ENCODE measurements around the gene PBX3. TPM values are rescaled to one million over a fixed set of nuclear protein-coding genes. Genes with fewer than 3 reads are reported as not detected.

PBX3 gene
- total and polyA plus RNA-seq, 9 donors: 52.6 to 199 (median 119) TPM

GRCh38 chr9:125987420-125987819, 240.2 kb downstream of the PBX3 start:
- Histone ChIP-seq H3K4me3 (no peak overlapping the region), H3K27ac (no peak overlapping the region), H3K4me1 (ENCODE audit: insufficient read depth) (no peaks in the 10 kb centered on the region), H3K36me3 (no peaks in the 10 kb centered on the region), H3K9me3 (no peaks in the 10 kb centered on the region), H3K27me3 (no peaks in the 10 kb centered on the region)
- intact Hi-C loops (cut with DNase I): no loop called here
- TF ChIP-seq, protein P1, sequence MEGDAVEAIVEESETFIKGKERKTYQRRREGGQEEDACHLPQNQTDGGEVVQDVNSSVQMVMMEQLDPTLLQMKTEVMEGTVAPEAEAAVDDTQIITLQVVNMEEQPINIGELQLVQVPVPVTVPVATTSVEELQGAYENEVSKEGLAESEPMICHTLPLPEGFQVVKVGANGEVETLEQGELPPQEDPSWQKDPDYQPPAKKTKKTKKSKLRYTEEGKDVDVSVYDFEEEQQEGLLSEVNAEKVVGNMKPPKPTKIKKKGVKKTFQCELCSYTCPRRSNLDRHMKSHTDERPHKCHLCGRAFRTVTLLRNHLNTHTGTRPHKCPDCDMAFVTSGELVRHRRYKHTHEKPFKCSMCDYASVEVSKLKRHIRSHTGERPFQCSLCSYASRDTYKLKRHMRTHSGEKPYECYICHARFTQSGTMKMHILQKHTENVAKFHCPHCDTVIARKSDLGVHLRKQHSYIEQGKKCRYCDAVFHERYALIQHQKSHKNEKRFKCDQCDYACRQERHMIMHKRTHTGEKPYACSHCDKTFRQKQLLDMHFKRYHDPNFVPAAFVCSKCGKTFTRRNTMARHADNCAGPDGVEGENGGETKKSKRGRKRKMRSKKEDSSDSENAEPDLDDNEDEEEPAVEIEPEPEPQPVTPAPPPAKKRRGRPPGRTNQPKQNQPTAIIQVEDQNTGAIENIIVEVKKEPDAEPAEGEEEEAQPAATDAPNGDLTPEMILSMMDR (IDR thresholded peaks at IDR 0.05): no peak
- TF ChIP-seq EP300 (IDR thresholded peaks at IDR 0.05) (no peak), POLR2A (IDR thresholded peaks at IDR 0.05) (no peak)
- WGBS, 3 donors: 79 to 83% (median 81%) methylated on average over 5 of the region's 5 CpGs
- DNase-seq: peak in 1 of 5 donors; percentile 4

GRCh38 chr9:125988479-125989050, 241.4 kb downstream of the PBX3 start:
- DNase-seq: peak in 1 of 5 donors; percentile 14

DNA sequence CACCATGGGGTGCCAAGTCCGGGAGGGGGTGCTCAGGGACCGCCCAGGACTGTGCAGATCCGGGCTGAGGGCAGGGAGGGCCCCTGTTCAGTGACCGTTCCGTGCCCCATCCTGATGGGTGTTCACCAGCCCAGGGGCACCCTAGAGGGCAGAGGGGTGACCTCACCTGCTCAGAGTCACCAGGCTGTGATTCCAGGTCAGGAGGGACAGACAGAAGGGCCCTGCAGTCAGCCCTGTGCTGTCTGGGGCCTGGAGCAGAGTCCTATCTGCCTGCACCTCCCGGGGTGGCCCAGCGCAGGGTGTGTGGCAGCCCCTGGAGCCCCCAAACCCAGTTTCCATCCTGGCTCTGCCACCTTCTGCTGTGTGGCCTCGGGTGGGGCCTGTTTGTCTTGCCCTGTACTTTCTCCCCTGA, 241.9 kb downstream of the PBX3 start:
- H3K4me3 ChIP-seq: no peak overlapping the region
- no peaks in the 10 kb centered on the region for H3K27me3 ChIP-seq
- no peaks in the 10 kb centered on the region for H3K36me3 ChIP-seq
- intact Hi-C loops (cut with DNase I): no loop called here
- H3K9me3 ChIP-seq: no peaks in the 10 kb centered on the region
- WGBS, 3 donors: 80 to 86% (median 84%) methylated on average over 8 of the region's 8 CpGs
- TF ChIP-seq POLR2A (IDR thresholded peaks at IDR 0.05) (no peak), EP300 (IDR thresholded peaks at IDR 0.05) (no peak)
- TF ChIP-seq, protein P1 (IDR thresholded peaks at IDR 0.05): no peak
- H3K27ac ChIP-seq: no peak overlapping the region
- no peaks in the 10 kb centered on the region for H3K4me1 ChIP-seq (ENCODE audit: insufficient read depth)
- peak in 1 of 5 donors; percentile 8 for DNase-seq

More at GRCh38 chr9:125988479-125989050, 241.4 kb downstream of the PBX3 start:
- H3K27ac ChIP-seq: no peak overlapping the region
- TF ChIP-seq EP300 (IDR thresholded peaks at IDR 0.05): no peak
- no peak for TF ChIP-seq POLR2A (IDR thresholded peaks at IDR 0.05)
- TF ChIP-seq, protein P1 (IDR thresholded peaks at IDR 0.05): no peak
- 83 to 85% (median 83%) methylated on average over 9 of the region's 9 CpGs for WGBS, 3 donors
- H3K4me3 ChIP-seq: no peak overlapping the region
- no peaks in the 10 kb centered on the region for H3K9me3 ChIP-seq
- H3K36me3 ChIP-seq: no peaks in the 10 kb centered on the region
- intact Hi-C loops (cut with DNase I): no loop called here
- no peaks in the 10 kb centered on the region for H3K4me1 ChIP-seq (ENCODE audit: insufficient read depth)
- H3K27me3 ChIP-seq: no peaks in the 10 kb centered on the region

DNA sequence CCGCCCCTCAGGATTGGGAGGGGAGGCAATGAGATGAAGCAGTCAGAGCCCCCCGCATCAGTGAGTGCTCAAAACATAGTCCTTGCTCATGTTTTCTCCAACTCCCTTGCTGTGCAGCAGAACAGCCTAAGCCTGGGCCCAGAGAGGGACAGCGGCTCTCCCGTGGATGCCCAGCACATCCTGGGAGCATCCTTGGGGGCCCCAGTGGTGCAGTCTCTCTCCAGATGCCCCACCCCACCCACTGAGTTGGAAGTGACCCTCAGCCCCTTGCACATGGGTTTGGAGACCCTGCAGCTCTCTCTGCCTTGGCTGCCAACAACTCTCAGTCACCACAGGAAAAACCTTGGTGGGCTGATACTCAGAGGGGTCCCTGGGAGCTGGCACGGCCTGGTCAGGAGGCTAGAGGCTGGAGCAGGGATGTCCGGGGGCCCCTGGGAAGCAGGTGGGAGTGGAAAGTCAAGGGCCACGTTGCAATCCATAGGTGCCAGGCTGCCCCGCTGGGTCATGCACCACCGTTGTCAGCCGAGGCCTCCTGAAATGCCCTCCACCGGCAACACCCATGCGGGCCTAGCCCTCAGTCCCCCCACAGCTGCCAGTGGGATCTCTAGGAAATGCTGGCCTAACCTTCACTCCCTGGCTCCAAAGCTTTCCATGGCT, 242.5 kb downstream of the PBX3 start:
- H3K27ac ChIP-seq: no peak overlapping the region
- H3K4me1 ChIP-seq (ENCODE audit: insufficient read depth): no peaks in the 10 kb centered on the region
- no peaks in the 10 kb centered on the region for H3K9me3 ChIP-seq
- no peaks in the 10 kb centered on the region for H3K27me3 ChIP-seq
- TF ChIP-seq EP300 (IDR thresholded peaks at IDR 0.05) (no peak), POLR2A (IDR thresholded peaks at IDR 0.05) (no peak)
- TF ChIP-seq, protein P1 (IDR thresholded peaks at IDR 0.05): no peak
- intact Hi-C loops (cut with DNase I): no loop called here
- no peaks in the 10 kb centered on the region for H3K36me3 ChIP-seq
- DNase-seq: peak in 1 of 5 donors; percentile 21
- 87 to 91% (median 89%) methylated on average over 12 of the region's 12 CpGs for WGBS, 3 donors
- H3K4me3 ChIP-seq: no peak overlapping the region

Measured in ovary (tissue), 9 donors.